ENCODE results near the gene CPNE8. TPM values are rescaled to one million over a fixed set of nuclear protein-coding genes. Genes with fewer than 3 reads are reported as not detected.

CPNE8 gene
- 10 to 100 TPM; 10.2 to 20.8 (median 11.9) TPM for polyA plus RNA-seq (ENCODE audit: insufficient read length in 4 of 4)

- peak; percentile 9 to 24 (median 16) for DNase-seq (ENCODE audit: low read depth in 4 of 4, low spot score in 2 of 4)
Observed at GRCh38 chr12:38905480-38906351, at the start of gene CPNE8. CPNE8 (minus strand) TSS chr12:38905591; CDS start chr12:38905534, 57 bp downstream.

GRCh38 chr12:38954238-38954873, 49.0 kb upstream of the CPNE8 start:
- no peak for DNase-seq (ENCODE audit: low read depth in 4 of 4, low spot score in 2 of 4)

- no peak for DNase-seq (ENCODE audit: low read depth in 4 of 4, low spot score in 2 of 4)
Observed at GRCh38 chr12:38949363-38949762, 44.0 kb upstream of the CPNE8 start.

DNA sequence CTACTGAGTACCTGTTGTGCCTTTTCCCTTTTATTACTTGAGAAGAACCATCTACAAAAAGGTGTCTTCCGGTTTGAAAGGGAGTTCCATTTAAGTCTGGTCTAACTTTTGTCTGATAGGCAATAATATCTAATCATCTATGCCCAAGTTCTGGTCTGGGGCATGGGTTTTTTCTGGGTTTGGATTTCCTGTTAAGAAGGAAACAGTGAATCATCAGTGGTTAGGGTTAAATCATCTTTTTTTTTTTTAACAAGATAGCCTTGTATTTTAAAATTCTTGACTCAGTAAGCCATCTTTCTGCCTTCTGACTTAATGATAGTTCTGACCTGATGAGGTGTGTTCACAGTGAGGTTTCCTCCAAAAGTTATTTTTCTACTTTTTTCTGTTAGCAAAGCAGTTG, 29.3 kb upstream of the CPNE8 start:
- DNase-seq (ENCODE audit: low read depth in 4 of 4, low spot score in 2 of 4) = no peak

GRCh38 chr12:38934078-38934584, 28.7 kb upstream of the CPNE8 start:
- DNase-seq (ENCODE audit: low read depth in 4 of 4, low spot score in 2 of 4) = no peak

DNA sequence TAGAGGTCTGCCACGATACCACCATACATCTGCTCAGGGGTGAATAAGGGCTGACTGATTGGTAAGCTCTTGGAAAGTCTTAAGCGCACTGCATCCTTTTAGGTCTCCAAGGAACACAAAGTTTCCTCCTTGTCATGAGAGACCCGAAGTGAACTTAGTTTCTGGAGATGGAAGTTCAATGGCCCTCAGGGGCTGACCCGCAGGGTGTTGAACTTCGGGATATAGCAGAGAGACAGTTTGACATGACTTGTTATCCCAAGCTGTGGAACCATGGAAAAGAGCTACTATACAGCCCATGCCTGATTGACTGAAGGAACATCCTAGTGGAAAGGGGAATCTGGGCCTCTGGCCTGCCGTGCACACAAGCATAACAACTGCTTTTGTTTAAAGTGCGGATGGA, 26.9 kb upstream of the CPNE8 start:
- DNase-seq (ENCODE audit: low read depth in 4 of 4, low spot score in 2 of 4) = no peak

- no peak for DNase-seq (ENCODE audit: low read depth in 4 of 4, low spot score in 2 of 4)
Observed at GRCh38 chr12:38931461-38931860, 26.1 kb upstream of the CPNE8 start.

- DNase-seq (ENCODE audit: low read depth in 4 of 4, low spot score in 2 of 4) = no peak
Observed at GRCh38 chr12:38930990-38931389, 25.6 kb upstream of the CPNE8 start.

- no peak for DNase-seq (ENCODE audit: low read depth in 4 of 4, low spot score in 2 of 4)
Observed at GRCh38 chr12:38926501-38926900, 21.1 kb upstream of the CPNE8 start.

GRCh38 chr12:38921025-38921677, 15.8 kb upstream of the CPNE8 start:
- DNase-seq (ENCODE audit: low read depth in 4 of 4, low spot score in 2 of 4) = peak in 2 of 4 donors; percentile 13 to 37

GRCh38 chr12:38919191-38919590, 13.8 kb upstream of the CPNE8 start:
- DNase-seq (ENCODE audit: low read depth in 4 of 4, low spot score in 2 of 4) = no peak

DNA sequence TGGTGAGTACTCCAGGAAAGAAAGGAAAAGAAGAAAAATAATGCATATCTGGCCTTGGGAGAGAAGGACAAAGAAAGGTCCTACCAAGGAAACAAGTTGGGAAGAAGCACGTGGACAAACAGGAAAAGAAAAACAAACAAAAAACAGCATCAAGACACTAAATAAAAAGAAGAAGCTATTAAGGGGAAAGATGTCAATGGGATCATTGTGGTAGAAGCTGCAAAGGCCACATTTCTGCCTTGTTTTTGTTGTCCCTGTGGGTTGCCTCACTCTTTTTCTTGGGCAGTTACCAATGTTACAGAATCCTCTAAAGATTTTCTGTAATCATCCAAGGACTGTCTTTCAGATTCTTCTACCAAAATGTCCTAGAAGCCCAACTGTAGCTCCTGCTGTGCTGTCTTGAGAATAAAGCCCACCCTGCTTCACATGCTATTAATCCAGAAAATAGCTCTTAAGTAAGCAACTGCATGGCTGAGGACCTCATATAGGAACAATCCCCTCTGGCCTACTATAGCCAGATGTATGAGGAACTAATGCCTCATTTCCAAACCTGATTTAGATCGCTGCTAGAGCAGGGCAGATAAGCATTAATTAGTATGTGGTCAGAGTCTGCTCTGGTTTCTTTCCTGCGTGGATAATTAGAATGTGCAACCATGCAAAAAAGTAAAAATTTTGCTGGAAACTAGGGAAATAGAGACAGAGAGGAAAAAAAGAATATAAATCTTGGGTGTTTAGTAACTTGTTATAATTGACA, 10.2 kb upstream of the CPNE8 start:
- DNase-seq (ENCODE audit: low read depth in 4 of 4, low spot score in 2 of 4) = no peak

DNA sequence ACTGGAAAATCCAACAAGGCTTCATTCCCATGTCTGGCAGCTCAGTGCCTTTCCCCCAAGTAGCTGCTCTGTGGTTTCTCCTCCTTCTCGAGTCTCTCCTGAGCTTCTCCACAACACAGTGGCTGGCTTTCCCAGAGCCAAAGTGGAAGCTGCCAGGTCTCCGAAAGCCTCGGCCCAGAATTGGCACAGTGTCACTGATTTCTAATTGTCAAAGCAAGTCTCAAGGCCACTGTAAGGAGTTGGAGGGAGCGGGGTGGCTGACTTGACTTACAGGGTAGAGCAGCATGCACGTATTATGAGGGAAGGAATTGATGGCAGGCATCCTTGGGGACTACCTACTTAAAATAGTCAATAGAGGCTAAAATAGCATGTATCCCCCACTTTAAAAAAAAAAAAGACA, 6.7 kb upstream of the CPNE8 start:
- DNase-seq (ENCODE audit: low read depth in 4 of 4, low spot score in 2 of 4) = no peak

GRCh38 chr12:38911611-38912010, 6.2 kb upstream of the CPNE8 start:
- DNase-seq (ENCODE audit: low read depth in 4 of 4, low spot score in 2 of 4) = no peak

- DNase-seq (ENCODE audit: low read depth in 4 of 4, low spot score in 2 of 4) = no peak
Observed at GRCh38 chr12:38907201-38907923, 2.0 kb upstream of the CPNE8 start.

GRCh38 chr12:38906482-38907200, 1.2 kb upstream of the CPNE8 start:
- peak; percentile 62 to 84 (median 69) for DNase-seq (ENCODE audit: low read depth in 4 of 4, low spot score in 2 of 4)

GRCh38 chr12:38904537-38905479, 583 bp downstream of the CPNE8 start:
- peak; percentile 21 to 34 (median 31) for DNase-seq (ENCODE audit: low read depth in 4 of 4, low spot score in 2 of 4)

- no peak for DNase-seq (ENCODE audit: low read depth in 4 of 4, low spot score in 2 of 4)
Observed at GRCh38 chr12:38903596-38903995, 1.8 kb downstream of the CPNE8 start.
